ENCODE results near the gene DCAF7.

GRCh38 chr17:63621229-63621683 is 71.0 kb downstream of the DCAF7 start:
- no peak for TF ChIP-seq CTCF (IDR thresholded peaks at IDR 0.05)
- no peak for TF ChIP-seq POLR2A (IDR thresholded peaks at IDR 0.05)
- no peak for TF ChIP-seq EP300 (IDR thresholded peaks at IDR 0.05)
